K562 treated with DMSO at 1 percent for 12 hours (cell line): ENCODE results near the gene VCX3B. TPM values are rescaled to one million over a fixed set of nuclear protein-coding genes. Genes with fewer than 3 reads are reported as not detected.

ENCODE experiments used
- total RNA-seq: library from RNA; unstranded; fragments of 300-600 nt; gene quantifications from 2 replicates; pipeline ENCODE4 v1.2.3, GENCODE V29; 2022; ENCODE audit not compliant: insufficient read depth

VCX3B gene
- 11.4 and 27.8 TPM in 2 replicates for total RNA-seq

DNA sequence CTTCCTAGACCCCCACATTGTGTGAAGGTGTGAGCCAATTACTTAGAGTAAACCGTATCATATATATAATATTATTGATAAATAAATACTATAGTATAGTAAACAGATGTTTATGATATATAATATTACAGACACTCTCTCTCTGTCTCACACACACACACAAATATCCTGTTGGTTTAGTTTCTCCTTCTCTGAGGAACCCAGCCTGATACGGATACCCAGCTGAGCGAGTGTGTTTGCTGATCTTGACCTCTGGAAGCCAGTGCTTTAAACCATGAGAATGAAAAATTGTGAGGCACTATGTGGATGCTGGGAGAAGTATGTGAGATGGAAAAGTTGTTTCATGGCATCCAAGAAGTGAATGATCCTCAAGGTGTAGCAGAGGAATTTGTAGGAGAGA lies at the start of gene VCX3B:
Gene VCX3B (plus strand): TSS at position 301 of the 400 bp plus-strand sequence. CDS start 621 bp downstream, outside the sequence.

